K562 (cell line): ENCODE data around the gene FLOT2. TPM values are rescaled to one million over a fixed set of nuclear protein-coding genes. Genes with fewer than 3 reads are reported as not detected.
A peak's percentile ranks its signal among the peaks of the same experiment; 100 is the strongest.
"Not testable (repeated sequence)": the region's sequence is repeated elsewhere in the genome, so short reads cannot be mapped to it uniquely, and the experiment has no call there.

ENCODE experiments used
- ATAC-seq: fragments of 200-7000 bp; cut with Tn5 transposase; 3 replicates; pipeline ENCODE4 v1.9.1; 2020; ENCODE audit warnings: moderate library complexity
- BruUV-seq: library from RNA; stranded (reverse); fragments of 400-500 nt; replicated peaks from 2 replicates; lab custom pipeline; 2021; lab: Mats Ljungman, UMichigan
- CTCF ChIA-PET: fragments of 300-600 bp; formaldehyde crosslinking; extraction: SDS; loops from one replicate; lab custom pipeline; 2021; ENCODE audit warnings: low intra/inter-chr PET ratio; lab: Yijun Ruan, JAX
- POLR2A ChIA-PET: fragments of 300-600, 350-650 bp; sonication (Branson Sonifier 250); formaldehyde crosslinking; extraction: SDS; loops from one replicate; lab custom pipeline; 2021; ENCODE audit warnings: antibody characterized with exemption, inconsistent platforms; lab: Yijun Ruan, JAX
- DNase-seq, 4 experiments: peaks; one replicate each; pipeline versions ENCODE4 v3.0.0 to v3.0.0-alpha.2; 2011 to 2018; ENCODE audit warnings: low spot score in 3 of 4, mixed read lengths in 3 of 4; ENCODE audit errors: extremely low read depth in 1 of 4
- FAIRE-seq: peaks from 2 replicates; lab custom pipeline; 2011; peaks lifted over from hg19 to GRCh38; lab: Jason Lieb, UNC
- H2AFZ ChIP-seq: 2 replicates; pipeline ENCODE4 v1.6.0; 2011; ENCODE audit warnings: low read depth, low read length, control low read depth, inconsistent platforms
- H3K27ac ChIP-seq: fragments of 200-600 bp; 3 replicates; pipeline ENCODE4 v1.8.0; 2011; ENCODE audit warnings: low read depth, mild to moderate bottlenecking, control low read depth, inconsistent platforms, low read length, moderate library complexity, mixed read lengths; ENCODE audit errors: extremely low read depth
- H3K27me3 ChIP-seq, 2 experiments: fragments of 300-600 bp in 1 of 2; 2 replicates in 1 of 2; 3 replicates in 1 of 2; pipeline versions ENCODE4 v1.6.0 to v1.8.0; 2011; ENCODE audit warnings: inconsistent platforms in 2 of 2, low read length in 2 of 2, mild to moderate bottlenecking in 1 of 2, mixed read lengths in 1 of 2, moderate library complexity in 1 of 2; ENCODE audit not compliant: control insufficient read depth in 2 of 2, insufficient read depth in 2 of 2
- H3K36me3 ChIP-seq: fragments of 300-600 bp; 3 replicates; pipeline ENCODE4 v1.8.0; 2011; ENCODE audit warnings: mild to moderate bottlenecking, low read length, inconsistent platforms; ENCODE audit not compliant: control insufficient read depth, insufficient read depth
- H3K4me1 ChIP-seq, 2 experiments: fragments of 200-600 bp in 1 of 2; replicated peaks in 1 of 2; 2 replicates in 1 of 2; 3 replicates in 1 of 2; pipeline versions ENCODE4 v1.5.1 to v1.8.0; 2011; ENCODE audit warnings: inconsistent platforms in 2 of 2, low read length in 2 of 2, mild to moderate bottlenecking in 1 of 2, mixed read lengths in 1 of 2, moderate library complexity in 1 of 2; ENCODE audit not compliant: control insufficient read depth in 2 of 2, insufficient read depth in 2 of 2
- H3K4me2 ChIP-seq: 2 replicates; pipeline ENCODE4 v1.6.1; 2011; ENCODE audit warnings: low read length, control low read depth, inconsistent platforms, mixed read lengths; ENCODE audit not compliant: insufficient read depth
- H3K4me3 ChIP-seq: fragments of 200-600 bp; sonication (generic), shearing (Covaris generic); 2 replicates; pipeline ENCODE4 v1.5.1; 2016; ENCODE audit warnings: control low read depth, inconsistent platforms
- H3K79me2 ChIP-seq: fragments of 200-600 bp; 3 replicates; pipeline ENCODE4 v1.8.0; 2011; ENCODE audit warnings: low read length, inconsistent platforms; ENCODE audit not compliant: control insufficient read depth, insufficient read depth
- H3K9ac ChIP-seq, 2 experiments: 2 replicates each; pipeline versions ENCODE4 v1.6.0 to v1.6.1; 2011; ENCODE audit warnings: low read depth in 2 of 2, low read length in 2 of 2, control low read depth in 1 of 2, inconsistent platforms in 1 of 2, mild to moderate bottlenecking in 1 of 2, mixed read lengths in 1 of 2; ENCODE audit not compliant: insufficient read depth in 1 of 2
- H3K9me1 ChIP-seq: one replicate; pipeline ENCODE4 v1.6.0; 2011; ENCODE audit warnings: inconsistent platforms, mild to moderate bottlenecking, low read length, moderate library complexity; ENCODE audit not compliant: control insufficient read depth, insufficient read depth
- H3K9me3 ChIP-seq: replicated peaks from 2 replicates; pipeline ENCODE4 v1.5.1; 2011; ENCODE audit warnings: low read depth, low read length, inconsistent platforms; ENCODE audit not compliant: control insufficient read depth, insufficient read depth
- H4K20me1 ChIP-seq: replicated peaks from 2 replicates; pipeline ENCODE4 v1.6.1; 2011; ENCODE audit warnings: low read length, inconsistent platforms, mixed read lengths; ENCODE audit not compliant: control insufficient read depth, insufficient read depth
- ATF3 ChIP-seq, 2 experiments: fragments of 450-650 bp in 1 of 2; sonication (generic) in 1 of 2; formaldehyde crosslinking in 1 of 2; IDR thresholded peaks in 1 of 2; conservative IDR thresholded peaks in 1 of 2; 2 replicates each; pipeline versions ENCODE4 v1.6.1 to v1.8.1; 2016 to 2023; ENCODE audit warnings: mild to moderate bottlenecking in 2 of 2, moderate library complexity in 2 of 2, inconsistent platforms in 1 of 2, missing genetic modification reagents in 1 of 2
- ATF4 ChIP-seq: fragments of 450-650 bp; formaldehyde crosslinking; IDR thresholded peaks from 2 replicates; pipeline ENCODE4 v1.4.0; 2022; ENCODE audit warnings: mild to moderate bottlenecking, moderate library complexity
- CBX3 ChIP-seq, 2 experiments: IDR thresholded peaks; 1 replicate in 1 of 2; 2 replicates in 1 of 2; pipeline ENCODE4 v1.6.1; 2012; ENCODE audit warnings: inconsistent platforms in 2 of 2, low read length in 2 of 2, borderline replicate concordance in 1 of 2, control low read depth in 1 of 2
- CEBPB ChIP-seq: fragments of 450-650 bp; IDR thresholded peaks from 2 replicates; pipeline ENCODE4 v1.6.1; 2016; ENCODE audit warnings: missing genetic modification characterization, missing compliant biosample characterization
- CEBPG ChIP-seq, 3 experiments: fragments of 200-800 bp in 1 of 3; sonication (Bioruptor generic) in 1 of 3; sonication (generic) in 1 of 3; formaldehyde crosslinking in 1 of 3; IDR thresholded peaks in 2 of 3; conservative IDR thresholded peaks in 1 of 3; 2 replicates each; pipeline versions ENCODE4 v1.6.1 to v1.8.0; 2016 to 2022; ENCODE audit warnings: missing compliant biosample characterization in 2 of 3, missing genetic modification characterization in 2 of 3, mild to moderate bottlenecking in 1 of 3, missing genetic modification reagents in 1 of 3
- IRF9 ChIP-seq: fragments of 450-650 bp; IDR thresholded peaks from 2 replicates; pipeline ENCODE4 v1.6.1; 2016; ENCODE audit warnings: missing biosample characterization, missing genetic modification characterization
- PHF20 ChIP-seq: fragments of 450-650 bp; IDR thresholded peaks from 2 replicates; pipeline ENCODE4 v1.6.1; 2018; ENCODE audit not compliant: partially characterized antibody
- SMAD4 ChIP-seq: fragments of 250-450 bp; sonication (Bioruptor Pico); conservative IDR thresholded peaks from 2 replicates; pipeline ENCODE4 v1.8.0; 2021; ENCODE audit warnings: inconsistent platforms, mild to moderate bottlenecking, moderate library complexity
- SMARCA4 ChIP-seq: fragments of 450-650 bp; IDR thresholded peaks from 2 replicates; pipeline ENCODE4 v1.6.1; 2016
- TRIM24 ChIP-seq, 2 experiments: fragments of 450-650 bp; IDR thresholded peaks; 2 replicates each; pipeline ENCODE4 v1.6.1; 2016
- TRIM28 ChIP-seq: fragments of 450-650 bp; IDR thresholded peaks from 2 replicates; pipeline ENCODE4 v1.6.1; 2017
- ZEB2 ChIP-seq: fragments of 450-650 bp; IDR thresholded peaks from 2 replicates; pipeline ENCODE4 v1.6.1; 2016
- ZNF316 ChIP-seq: fragments of 450-650 bp; IDR thresholded peaks from 2 replicates; pipeline ENCODE4 v1.6.1; 2016
- WGBS: fragments of 100-300 bp; shearing (Covaris generic); methylation state at CpG from one replicate; pipeline ENCODE4 v1.1.6; 2016; ENCODE audit warnings: low coverage, mixed read lengths; ENCODE audit not compliant: insufficient coverage; ENCODE audit errors: missing lambda C conversion rate; 5-methylcytosine and 5-hydroxymethylcytosine counted together
- in situ Hi-C: fragments of 300-500 bp; cut with MboI; formaldehyde crosslinking; loops from 4 replicates; pipeline ENCODE4 v1.15.0; 2018; ENCODE audit warnings: inconsistent platforms, mixed read lengths
- intact Hi-C: fragments of 100-400 bp; cut with micrococcal nuclease; formaldehyde crosslinking; loops from 2 replicates; pipeline ENCODE4 v1.14.2; 2022
- polyA plus RNA-seq, 8 experiments: library from polyadenylated mRNA; depleted of rRNA in 4 of 8; stranded (reverse) in 5 of 8; unstranded in 3 of 8; fragments of >200 nt; fragmentation: Nextera tagmentation in 2 of 8; fragmentation: Illumina TruSeq in 1 of 8; extraction: Ambion mirVana in 2 of 8; extraction: Trizol in 1 of 8; gene quantifications; 2 replicates each; pipeline versions ENCODE4 v1.2.1 to v1.2.3, GENCODE V29; 2011 to 2014; ENCODE audit warnings: inconsistent platforms in 1 of 8, missing spikeins in 1 of 8
- total RNA-seq, 7 experiments: library from RNA; depleted of rRNA in 6 of 7; stranded (reverse); fragments of >200 nt in 6 of 7; fragmentation: Illumina TruSeq in 2 of 7; extraction: Trizol in 2 of 7; gene quantifications; 2 replicates each; pipeline versions ENCODE4 v1.2.1 to v1.2.3, GENCODE V29; 2011 to 2021; ENCODE audit warnings: low replicate concordance in 1 of 7
- TF ChIP-seq, protein P1 (sequence below): fragments of 450-650 bp; IDR thresholded peaks from 2 replicates; pipeline ENCODE4 v1.6.1; 2018; ENCODE audit warnings: mild to moderate bottlenecking, low read depth; ENCODE audit not compliant: partially characterized antibody

The FLOT2 gene
- total and polyA plus RNA-seq, 9 of the 15 experiments (the other 6 are each of a cell fraction or from before 2014, with no cell fraction given): 17.5 to 138 (median 41.7) TPM

DNA sequence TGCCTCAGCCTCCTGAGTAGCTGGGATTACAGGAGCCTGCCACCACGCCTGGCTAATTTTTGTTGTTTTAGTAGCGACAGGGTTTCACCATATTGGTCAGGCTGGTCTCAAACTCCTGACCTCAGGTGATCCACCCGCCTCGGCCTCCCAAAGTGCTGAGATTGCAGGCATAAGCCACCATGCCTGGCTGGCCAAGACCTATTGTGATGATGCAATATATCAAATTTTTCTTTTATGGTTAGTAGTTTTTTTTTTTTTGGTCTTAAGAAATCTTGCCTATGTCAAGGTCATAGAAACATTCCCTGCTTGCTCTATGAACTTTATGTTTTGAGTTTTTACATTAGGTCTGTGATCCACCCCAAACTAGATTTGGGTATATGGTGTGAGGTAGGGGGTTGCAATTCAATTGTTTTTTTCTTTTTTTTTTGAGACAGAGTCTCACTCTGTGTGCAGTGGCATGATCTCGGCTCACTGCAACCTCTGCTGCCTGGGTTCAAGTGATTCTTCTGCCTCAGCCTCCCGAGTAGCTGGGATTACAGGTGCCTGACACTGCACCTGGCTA lies 20.3 kb downstream of the FLOT2 start:
- FAIRE-seq; DNase-seq; in situ Hi-C loops; H3K9ac ChIP-seq; intact Hi-C loops; H4K20me1 ChIP-seq; H2AFZ ChIP-seq; H3K79me2 ChIP-seq; H3K27me3 ChIP-seq; H3K27ac ChIP-seq; H3K9me1 ChIP-seq; CTCF ChIA-PET; ATAC-seq; H3K4me2 ChIP-seq; H3K9me3 ChIP-seq; BruUV-seq; H3K4me3 ChIP-seq; TF ChIP-seq ATF3 (CRISPR knock-in tag; conservative IDR thresholded peaks at IDR 0.05): not testable (repeated sequence)
- Histone ChIP-seq H3K4me1 (peaks cover 45 to 48% of the 10 kb centered on the region in 2 experiments), H3K36me3 (peaks cover 43% of the 10 kb centered on the region)
- TF ChIP-seq TRIM24 (IDR thresholded peaks at IDR 0.05): peak; percentile 90 to 94
- TF ChIP-seq, protein P1, sequence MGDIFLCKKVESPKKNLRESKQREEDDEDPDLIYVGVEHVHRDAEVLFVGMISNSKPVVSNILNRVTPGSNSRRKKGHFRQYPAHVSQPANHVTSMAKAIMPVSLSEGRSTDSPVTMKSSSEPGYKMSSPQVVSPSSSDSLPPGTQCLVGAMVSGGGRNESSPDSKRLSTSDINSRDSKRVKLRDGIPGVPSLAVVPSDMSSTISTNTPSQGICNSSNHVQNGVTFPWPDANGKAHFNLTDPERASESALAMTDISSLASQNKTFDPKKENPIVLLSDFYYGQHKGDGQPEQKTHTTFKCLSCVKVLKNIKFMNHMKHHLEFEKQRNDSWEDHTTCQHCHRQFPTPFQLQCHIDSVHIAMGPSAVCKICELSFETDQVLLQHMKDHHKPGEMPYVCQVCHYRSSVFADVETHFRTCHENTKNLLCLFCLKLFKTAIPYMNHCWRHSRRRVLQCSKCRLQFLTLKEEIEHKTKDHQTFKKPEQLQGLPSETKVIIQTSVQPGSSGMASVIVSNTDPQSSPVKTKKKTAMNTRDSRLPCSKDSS: peak; percentile 82
- TF ChIP-seq CEBPB (tag): peak; percentile 89
- peak; percentile 69 for TF ChIP-seq CEBPG (CRISPR knock-in tag; IDR thresholded peaks at IDR 0.05)
- TF ChIP-seq CEBPG (tag; conservative IDR thresholded peaks at IDR 0.05 in 1 of 2, IDR thresholded peaks at IDR 0.05 in 1 of 2): peak; percentile 58 to 93; a peak in 3 of 4 replicates
- TF ChIP-seq ZNF316: peak; percentile 1; the same call in 1 of the 2 replicates
- 0 out of 2 replicates have a peak, but pooled peaks have one; percentile 56 for TF ChIP-seq IRF9 (tag)
- 0 out of 2 replicates have a peak, but pooled peaks have one; percentile 29 for TF ChIP-seq ATF4 (CRISPR knock-in tag)
- TF ChIP-seq CBX3 (IDR thresholded peaks at IDR 0.05; ENCODE audit: borderline replicate concordance in 1 of 2, low read length in 2 of 2): peak in 1 of 2 experiments; percentile 72; a peak in 1 of 3 replicates
- TF ChIP-seq ATF3 (IDR thresholded peaks at IDR 0.05): peak; percentile 94
- peak; percentile 41; the same call in 1 of the 2 replicates for TF ChIP-seq TRIM28
- TF ChIP-seq SMAD4 (CRISPR knock-in tag): 0 out of 2 replicates have a peak, but pooled peaks have one; percentile 9
- peak; percentile 18; the same call in 1 of the 2 replicates for TF ChIP-seq SMARCA4
- peak; percentile 17 for TF ChIP-seq PHF20
- TF ChIP-seq ZEB2: 0 out of 2 replicates have a peak, but pooled peaks have one; percentile 25
- 92% methylated on average over 6 of the region's 6 CpGs for WGBS
- POLR2A ChIA-PET: interaction anchor here (1.1 kb wide), 2 partner anchors 52 to 151 kb away, joined by 3 read pairs; partner anchors contain the start of gene TLCD1
